ENCODE results near the gene CTDSPL. TPM values are rescaled to one million over a fixed set of nuclear protein-coding genes. Genes with fewer than 3 reads are reported as not detected.

The CTDSPL gene
- total RNA-seq, 1 donor from 2014 or later: 43.0 TPM

GRCh38 chr3:37899101-37899707, 37.5 kb downstream of the CTDSPL start:
- TF ChIP-seq, protein P1, sequence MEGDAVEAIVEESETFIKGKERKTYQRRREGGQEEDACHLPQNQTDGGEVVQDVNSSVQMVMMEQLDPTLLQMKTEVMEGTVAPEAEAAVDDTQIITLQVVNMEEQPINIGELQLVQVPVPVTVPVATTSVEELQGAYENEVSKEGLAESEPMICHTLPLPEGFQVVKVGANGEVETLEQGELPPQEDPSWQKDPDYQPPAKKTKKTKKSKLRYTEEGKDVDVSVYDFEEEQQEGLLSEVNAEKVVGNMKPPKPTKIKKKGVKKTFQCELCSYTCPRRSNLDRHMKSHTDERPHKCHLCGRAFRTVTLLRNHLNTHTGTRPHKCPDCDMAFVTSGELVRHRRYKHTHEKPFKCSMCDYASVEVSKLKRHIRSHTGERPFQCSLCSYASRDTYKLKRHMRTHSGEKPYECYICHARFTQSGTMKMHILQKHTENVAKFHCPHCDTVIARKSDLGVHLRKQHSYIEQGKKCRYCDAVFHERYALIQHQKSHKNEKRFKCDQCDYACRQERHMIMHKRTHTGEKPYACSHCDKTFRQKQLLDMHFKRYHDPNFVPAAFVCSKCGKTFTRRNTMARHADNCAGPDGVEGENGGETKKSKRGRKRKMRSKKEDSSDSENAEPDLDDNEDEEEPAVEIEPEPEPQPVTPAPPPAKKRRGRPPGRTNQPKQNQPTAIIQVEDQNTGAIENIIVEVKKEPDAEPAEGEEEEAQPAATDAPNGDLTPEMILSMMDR (IDR thresholded peaks at IDR 0.05): no peak
- TF ChIP-seq EZH2 (IDR thresholded peaks at IDR 0.05): no peak
- no peak for TF ChIP-seq EZH2phosphoT487 (IDR thresholded peaks at IDR 0.05)
- Mint-ChIP-seq H3K27me3 (ENCODE audit: insufficient read depth, low read depth) (peaks cover 3% of the 10 kb centered on the region), H3K4me3 (no peak overlapping the region), H3K27ac (no peak overlapping the region), H3K9me3 (no peaks in the 10 kb centered on the region), H3K4me1 (peaks cover 13% of the 10 kb centered on the region), H3K36me3 (peaks cover 9% of the 10 kb centered on the region)
- Histone ChIP-seq H3K36me3 (no peaks in the 10 kb centered on the region), H4K20me1 (ENCODE audit: low read depth) (peaks cover 9% of the 10 kb centered on the region), H3K27me3 (no peaks in the 10 kb centered on the region), H3F3A (ENCODE audit: low read depth) (no peaks in the 10 kb centered on the region), H3K9me3 (ENCODE audit: low read depth) (no peaks in the 10 kb centered on the region), H3K4me1 (no peaks in the 10 kb centered on the region), H2AFZ (replicated peaks) (no peak overlapping the region), H3K27ac (no peak overlapping the region), H3K4me3 (no peak overlapping the region), H3K9ac (no peak overlapping the region), H3K79me2 (ENCODE audit: low read depth) (peaks cover 13% of the 10 kb centered on the region), H3K4me2 (no peak overlapping the region)
- DNase-seq (ENCODE audit: low spot score): no peak

- Histone ChIP-seq H3K4me2 (no peak overlapping the region), H3K27ac (no peak overlapping the region), H4K20me1 (ENCODE audit: low read depth) (peaks cover 14% of the 10 kb centered on the region), H3F3A (ENCODE audit: low read depth) (no peaks in the 10 kb centered on the region), H3K79me2 (ENCODE audit: low read depth) (peaks cover 11% of the 10 kb centered on the region), H3K4me3 (no peak overlapping the region), H3K4me1 (peaks cover 5% of the 10 kb centered on the region), H2AFZ (replicated peaks) (no peak overlapping the region), H3K36me3 (no peaks in the 10 kb centered on the region), H3K27me3 (no peaks in the 10 kb centered on the region), H3K9me3 (ENCODE audit: low read depth) (no peaks in the 10 kb centered on the region), H3K9ac (no peak overlapping the region)
- Mint-ChIP-seq H3K27me3 (ENCODE audit: insufficient read depth, low read depth) (peaks cover 3% of the 10 kb centered on the region), H3K36me3 (peaks cover 7% of the 10 kb centered on the region), H3K9me3 (no peaks in the 10 kb centered on the region), H3K4me1 (peaks cover 19% of the 10 kb centered on the region), H3K4me3 (no peak overlapping the region), H3K27ac (no peak overlapping the region)
- TF ChIP-seq EZH2 (IDR thresholded peaks at IDR 0.05) (no peak), EZH2phosphoT487 (IDR thresholded peaks at IDR 0.05) (no peak)
- TF ChIP-seq, protein P1 (IDR thresholded peaks at IDR 0.05): no peak
- no peak for DNase-seq (ENCODE audit: low spot score)
Measured at GRCh38 chr3:37899711-37900306, 38.1 kb downstream of the CTDSPL start.

- Histone ChIP-seq H3F3A (ENCODE audit: low read depth) (no peaks in the 10 kb centered on the region), H3K36me3 (no peaks in the 10 kb centered on the region), H3K4me1 (peaks cover 24% of the 10 kb centered on the region), H3K79me2 (ENCODE audit: low read depth) (no peaks in the 10 kb centered on the region), H3K27ac (no peak overlapping the region), H3K9me3 (ENCODE audit: low read depth) (no peaks in the 10 kb centered on the region), H3K4me3 (no peak overlapping the region), H3K4me2 (no peak overlapping the region), H4K20me1 (ENCODE audit: low read depth) (peaks cover 28% of the 10 kb centered on the region), H2AFZ (replicated peaks) (no peak overlapping the region), H3K27me3 (no peaks in the 10 kb centered on the region), H3K9ac (no peak overlapping the region)
- no peak for DNase-seq (ENCODE audit: low spot score)
- H3K4me3 Mint-ChIP-seq: no peak overlapping the region
- peaks cover 3% of the 10 kb centered on the region for H3K27me3 Mint-ChIP-seq (ENCODE audit: insufficient read depth, low read depth)
- peaks cover 7% of the 10 kb centered on the region for H3K36me3 Mint-ChIP-seq
- peaks cover 35% of the 10 kb centered on the region for H3K4me1 Mint-ChIP-seq
- H3K27ac Mint-ChIP-seq: no peak overlapping the region
- H3K9me3 Mint-ChIP-seq: no peaks in the 10 kb centered on the region
- no peak for TF ChIP-seq EZH2phosphoT487 (IDR thresholded peaks at IDR 0.05)
- TF ChIP-seq, protein P1 (IDR thresholded peaks at IDR 0.05): no peak
Measured at GRCh38 chr3:37901721-37902120, 40.0 kb downstream of the CTDSPL start.

Data from neural progenitor cell (in vitro differentiated cells).